HL-60 (cell line): ENCODE results near the gene CAPZA1.

ENCODE experiments used
- DNase-seq, 2 experiments: peaks; one replicate each; pipeline ENCODE4 v3.0.0-alpha.2; 2010 to 2020; ENCODE audit warnings: low read depth in 1 of 2, low spot score in 1 of 2
- H3K27ac ChIP-seq: fragments of 250-450 bp; sonication (Bioruptor Pico); replicated peaks from 2 replicates; pipeline ENCODE4 v1.5.1; 2020; ENCODE audit warnings: mild to moderate bottlenecking, moderate library complexity
- H3K27me3 ChIP-seq: fragments of 250-450 bp; sonication (Bioruptor Pico); 2 replicates; pipeline ENCODE4 v1.5.1; 2021; ENCODE audit warnings: mild to moderate bottlenecking, moderate library complexity; ENCODE audit not compliant: insufficient read depth, poor library complexity, severe bottlenecking
- H3K4me3 ChIP-seq: replicated peaks from 2 replicates; pipeline ENCODE4 v1.5.1; 2011; ENCODE audit warnings: mild to moderate bottlenecking, control low read depth, low read length; ENCODE audit not compliant: insufficient read depth
- GABPA ChIP-seq: IDR thresholded peaks from 2 replicates; pipeline ENCODE4 v1.6.1; 2012; ENCODE audit warnings: low read depth
- POLR2AphosphoS5 ChIP-seq: IDR thresholded peaks from 2 replicates; pipeline ENCODE4 v1.6.1; 2012; ENCODE audit warnings: low read depth
- SPI1 ChIP-seq: IDR thresholded peaks from 2 replicates; pipeline ENCODE4 v1.6.1; 2012; ENCODE audit warnings: low read depth, mild to moderate bottlenecking, borderline replicate concordance
- TF ChIP-seq, protein P1 (sequence below): IDR thresholded peaks from one replicate; pipeline ENCODE4 v1.5.1; 2011; ENCODE audit warnings: low read length, control low read depth, inconsistent platforms; ENCODE audit not compliant: insufficient read depth
- TF ChIP-seq, protein P2 (sequence below): IDR thresholded peaks from 2 replicates; pipeline ENCODE4 v1.6.1; 2012; ENCODE audit warnings: low read depth; ENCODE audit not compliant: insufficient replicate concordance

The CAPZA1 gene

DNA sequence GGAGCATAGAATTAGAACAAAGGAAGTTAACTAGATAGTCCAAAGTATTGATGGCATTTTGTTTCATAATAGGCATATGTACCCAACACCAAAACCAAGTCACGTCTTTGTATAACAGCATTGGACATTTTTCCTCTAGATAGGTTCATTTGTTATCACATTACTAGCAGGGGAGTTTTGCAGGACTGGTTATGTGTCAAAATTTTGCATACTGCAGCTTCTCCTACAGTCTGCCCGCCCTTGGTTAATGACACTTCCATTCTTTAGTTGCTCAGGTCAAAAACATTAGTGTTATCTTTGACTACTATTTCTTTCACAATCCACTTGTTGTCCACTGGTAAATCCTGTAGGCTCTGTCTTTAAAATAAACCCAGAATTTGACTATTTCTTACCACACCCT, 8.9 kb downstream of the CAPZA1 start:
- Histone ChIP-seq H3K27me3 (no peaks in the 10 kb centered on the region), H3K27ac (no peak overlapping the region), H3K4me3 (no peak overlapping the region)
- TF ChIP-seq POLR2AphosphoS5 (no peak), SPI1 (no peak)
- TF ChIP-seq, protein P1, sequence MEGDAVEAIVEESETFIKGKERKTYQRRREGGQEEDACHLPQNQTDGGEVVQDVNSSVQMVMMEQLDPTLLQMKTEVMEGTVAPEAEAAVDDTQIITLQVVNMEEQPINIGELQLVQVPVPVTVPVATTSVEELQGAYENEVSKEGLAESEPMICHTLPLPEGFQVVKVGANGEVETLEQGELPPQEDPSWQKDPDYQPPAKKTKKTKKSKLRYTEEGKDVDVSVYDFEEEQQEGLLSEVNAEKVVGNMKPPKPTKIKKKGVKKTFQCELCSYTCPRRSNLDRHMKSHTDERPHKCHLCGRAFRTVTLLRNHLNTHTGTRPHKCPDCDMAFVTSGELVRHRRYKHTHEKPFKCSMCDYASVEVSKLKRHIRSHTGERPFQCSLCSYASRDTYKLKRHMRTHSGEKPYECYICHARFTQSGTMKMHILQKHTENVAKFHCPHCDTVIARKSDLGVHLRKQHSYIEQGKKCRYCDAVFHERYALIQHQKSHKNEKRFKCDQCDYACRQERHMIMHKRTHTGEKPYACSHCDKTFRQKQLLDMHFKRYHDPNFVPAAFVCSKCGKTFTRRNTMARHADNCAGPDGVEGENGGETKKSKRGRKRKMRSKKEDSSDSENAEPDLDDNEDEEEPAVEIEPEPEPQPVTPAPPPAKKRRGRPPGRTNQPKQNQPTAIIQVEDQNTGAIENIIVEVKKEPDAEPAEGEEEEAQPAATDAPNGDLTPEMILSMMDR = no peak
- TF ChIP-seq, protein P2, sequence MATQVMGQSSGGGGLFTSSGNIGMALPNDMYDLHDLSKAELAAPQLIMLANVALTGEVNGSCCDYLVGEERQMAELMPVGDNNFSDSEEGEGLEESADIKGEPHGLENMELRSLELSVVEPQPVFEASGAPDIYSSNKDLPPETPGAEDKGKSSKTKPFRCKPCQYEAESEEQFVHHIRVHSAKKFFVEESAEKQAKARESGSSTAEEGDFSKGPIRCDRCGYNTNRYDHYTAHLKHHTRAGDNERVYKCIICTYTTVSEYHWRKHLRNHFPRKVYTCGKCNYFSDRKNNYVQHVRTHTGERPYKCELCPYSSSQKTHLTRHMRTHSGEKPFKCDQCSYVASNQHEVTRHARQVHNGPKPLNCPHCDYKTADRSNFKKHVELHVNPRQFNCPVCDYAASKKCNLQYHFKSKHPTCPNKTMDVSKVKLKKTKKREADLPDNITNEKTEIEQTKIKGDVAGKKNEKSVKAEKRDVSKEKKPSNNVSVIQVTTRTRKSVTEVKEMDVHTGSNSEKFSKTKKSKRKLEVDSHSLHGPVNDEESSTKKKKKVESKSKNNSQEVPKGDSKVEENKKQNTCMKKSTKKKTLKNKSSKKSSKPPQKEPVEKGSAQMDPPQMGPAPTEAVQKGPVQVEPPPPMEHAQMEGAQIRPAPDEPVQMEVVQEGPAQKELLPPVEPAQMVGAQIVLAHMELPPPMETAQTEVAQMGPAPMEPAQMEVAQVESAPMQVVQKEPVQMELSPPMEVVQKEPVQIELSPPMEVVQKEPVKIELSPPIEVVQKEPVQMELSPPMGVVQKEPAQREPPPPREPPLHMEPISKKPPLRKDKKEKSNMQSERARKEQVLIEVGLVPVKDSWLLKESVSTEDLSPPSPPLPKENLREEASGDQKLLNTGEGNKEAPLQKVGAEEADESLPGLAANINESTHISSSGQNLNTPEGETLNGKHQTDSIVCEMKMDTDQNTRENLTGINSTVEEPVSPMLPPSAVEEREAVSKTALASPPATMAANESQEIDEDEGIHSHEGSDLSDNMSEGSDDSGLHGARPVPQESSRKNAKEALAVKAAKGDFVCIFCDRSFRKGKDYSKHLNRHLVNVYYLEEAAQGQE = no peak
- no peak for DNase-seq

DNA sequence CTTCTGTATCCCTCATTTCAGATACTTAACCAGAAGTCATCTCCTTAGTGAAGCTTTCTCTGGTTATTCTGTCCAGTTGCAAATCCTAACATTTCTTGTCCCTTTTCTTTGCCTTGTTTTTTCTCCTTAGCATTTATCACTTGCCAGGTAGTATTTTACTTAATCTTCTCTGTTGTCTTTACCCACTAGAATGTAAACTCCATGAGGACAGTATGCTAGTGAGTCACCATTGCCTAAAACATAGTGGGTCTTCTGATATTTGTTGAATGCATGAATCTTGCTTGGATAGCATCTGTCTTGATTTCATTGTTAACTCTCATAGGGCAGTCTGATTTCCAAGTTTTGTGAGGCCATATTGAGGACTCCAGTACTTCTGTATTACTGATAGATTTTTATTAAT, 9.6 kb downstream of the CAPZA1 start:
- Histone ChIP-seq H3K4me3 (no peak overlapping the region), H3K27ac (no peak overlapping the region), H3K27me3 (no peaks in the 10 kb centered on the region)
- DNase-seq = no peak
- TF ChIP-seq POLR2AphosphoS5 (no peak), GABPA (no peak), SPI1 (no peak)
- TF ChIP-seq, protein P1 = no peak
- TF ChIP-seq, protein P2 = no peak

DNA sequence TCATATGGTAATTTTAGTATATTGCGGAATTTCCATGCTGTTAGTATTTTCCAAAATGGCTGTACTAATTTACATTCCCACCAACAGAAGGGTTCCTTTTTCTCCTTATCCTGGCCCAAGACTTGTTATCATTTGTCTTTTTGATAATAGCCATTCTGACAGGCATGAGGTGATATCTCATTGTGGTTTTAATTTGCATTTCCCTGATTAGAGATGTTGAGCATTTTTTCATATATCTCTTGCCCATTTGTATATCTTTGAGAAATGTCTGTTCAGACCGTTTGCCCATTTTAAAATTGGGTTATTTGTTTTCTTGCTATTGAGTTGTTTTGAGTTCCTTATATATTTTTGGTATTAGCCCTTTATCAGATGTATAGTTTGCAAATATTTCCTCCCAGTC, 14.0 kb downstream of the CAPZA1 start:
- H3K27ac ChIP-seq = no peak overlapping the region
- DNase-seq = no peak
- no peak for TF ChIP-seq GABPA
- no peak for TF ChIP-seq SPI1
- TF ChIP-seq, protein P1 = no peak
- no peak for TF ChIP-seq POLR2AphosphoS5
- TF ChIP-seq, protein P2 = no peak
- no peaks in the 10 kb centered on the region for H3K27me3 ChIP-seq
- H3K4me3 ChIP-seq = no peak overlapping the region
